HepG2 (cell line): ENCODE data around the gene PNP. TPM values are rescaled to one million over a fixed set of nuclear protein-coding genes. Genes with fewer than 3 reads are reported as not detected.

Experiments
- ATAC-seq: fragments of 200-7000 bp; cut with Tn5 transposase; 3 replicates; pipeline ENCODE4 v1.9.1; 2020; ENCODE audit warnings: mild to moderate bottlenecking, moderate library complexity
- BruUV-seq: library from RNA; stranded (reverse); fragments of 400-500 nt; replicated peaks from 2 replicates; lab custom pipeline; 2021; lab: Mats Ljungman, UMichigan
- CTCF ChIA-PET: fragments of 300-600 bp; formaldehyde crosslinking; extraction: SDS; loops from one replicate; lab custom pipeline; 2021; ENCODE audit warnings: low total read pairs, inconsistent platforms, low intra/inter-chr PET ratio; lab: Yijun Ruan, JAX
- POLR2A ChIA-PET: fragments of 350-600 bp; sonication (Branson Sonifier 250); formaldehyde crosslinking; loops from one replicate; lab custom pipeline; 2020; ENCODE audit warnings: antibody characterized with exemption, inconsistent platforms; lab: Yijun Ruan, JAX
- DNase-seq: peaks from one replicate; pipeline ENCODE4 v3.0.0-alpha.2; 2015; ENCODE audit warnings: low spot score
- FAIRE-seq: peaks from 3 replicates; lab custom pipeline; 2011; peaks lifted over from hg19 to GRCh38; lab: Jason Lieb, UNC
- H2AFZ ChIP-seq: one replicate; pipeline ENCODE4 v1.6.1; 2011; ENCODE audit warnings: low read length, inconsistent platforms
- H3K27ac ChIP-seq: fragments of 300-600 bp; 3 replicates; pipeline ENCODE4 v1.8.0; 2011; ENCODE audit warnings: mixed run types, mild to moderate bottlenecking, mixed read lengths, low read length, inconsistent platforms; ENCODE audit not compliant: insufficient read depth; ENCODE audit errors: extremely low read length
- H3K27me3 ChIP-seq, 2 experiments: fragments of 200-600 bp in 1 of 2; 2 replicates in 1 of 2; 3 replicates in 1 of 2; pipeline versions ENCODE4 v1.6.0 to v1.8.0; 2011; ENCODE audit warnings: low read length in 2 of 2, mild to moderate bottlenecking in 2 of 2, moderate library complexity in 2 of 2, inconsistent platforms in 1 of 2; ENCODE audit not compliant: insufficient read depth in 2 of 2, control insufficient read depth in 1 of 2
- H3K36me3 ChIP-seq, 2 experiments: fragments of 200-600 bp in 1 of 2; replicated peaks in 1 of 2; 2 replicates in 1 of 2; 3 replicates in 1 of 2; pipeline versions ENCODE4 v1.5.1 to v1.8.0; 2011; ENCODE audit warnings: low read length in 2 of 2, inconsistent platforms in 1 of 2; ENCODE audit not compliant: insufficient read depth in 2 of 2, control insufficient read depth in 1 of 2
- H3K4me1 ChIP-seq: 2 replicates; pipeline ENCODE4 v1.5.1; 2012; ENCODE audit warnings: low read length, inconsistent platforms; ENCODE audit not compliant: insufficient read depth
- H3K4me2 ChIP-seq: 2 replicates; pipeline ENCODE4 v1.6.0; 2011; ENCODE audit warnings: low read depth, low read length, inconsistent platforms
- H3K4me3 ChIP-seq, 3 experiments: fragments of 200-600 bp in 1 of 3; sonication (generic), shearing (Covaris generic) in 1 of 3; replicated peaks in 1 of 3; 2 replicates each; pipeline ENCODE4 v1.5.1; 2011 to 2016; ENCODE audit warnings: low read length in 3 of 3, inconsistent platforms in 2 of 3, low read depth in 2 of 3, mild to moderate bottlenecking in 2 of 3, control low read depth in 1 of 3, mixed read lengths in 1 of 3; ENCODE audit not compliant: insufficient read depth in 1 of 3
- H3K79me2 ChIP-seq: one replicate; pipeline ENCODE4 v1.6.1; 2011; ENCODE audit warnings: low read length, inconsistent platforms; ENCODE audit not compliant: insufficient read depth
- H3K9ac ChIP-seq: 2 replicates; pipeline ENCODE4 v1.6.0; 2011; ENCODE audit warnings: mild to moderate bottlenecking, low read depth, low read length, inconsistent platforms; ENCODE audit not compliant: insufficient read depth
- H3K9me3 ChIP-seq: 2 replicates; pipeline ENCODE4 v1.5.1; 2012; ENCODE audit warnings: mild to moderate bottlenecking, low read length
- H4K20me1 ChIP-seq: 2 replicates; pipeline ENCODE4 v1.6.0; 2011; ENCODE audit warnings: inconsistent platforms, mild to moderate bottlenecking, low read length, moderate library complexity; ENCODE audit not compliant: insufficient read depth
- AGO1 ChIP-seq: fragments of 200-400 bp; formaldehyde crosslinking; IDR thresholded peaks from 2 replicates; pipeline ENCODE4 v1.6.1; 2017; ENCODE audit warnings: mild to moderate bottlenecking, low read depth, low read length, moderate library complexity; ENCODE audit not compliant: poor library complexity, severe bottlenecking
- AGO2 ChIP-seq: fragments of 200-400 bp; formaldehyde crosslinking; optimal IDR thresholded peaks from 2 replicates; pipeline ENCODE3; 2017; ENCODE audit warnings: mild to moderate bottlenecking, low read depth, low read length, moderate library complexity
- ATF1 ChIP-seq: IDR thresholded peaks from 2 replicates; pipeline ENCODE4 v1.6.1; 2016; ENCODE audit warnings: mild to moderate bottlenecking, control low read depth
- ATF7-NPFF ChIP-seq: sonication (generic); formaldehyde crosslinking; IDR thresholded peaks from 2 replicates; pipeline ENCODE4 v1.8.1; 2023; ENCODE audit warnings: mild to moderate bottlenecking, low read depth, missing genetic modification reagents, moderate library complexity
- CENPX ChIP-seq: sonication (generic); formaldehyde crosslinking; IDR thresholded peaks from 2 replicates; pipeline ENCODE4 v1.9.0; 2021; ENCODE audit warnings: mild to moderate bottlenecking, missing genetic modification reagents, moderate library complexity
- HIVEP1 ChIP-seq: sonication (generic); formaldehyde crosslinking; IDR thresholded peaks from 2 replicates; pipeline ENCODE4 v1.4.0; 2020; ENCODE audit warnings: mild to moderate bottlenecking, missing genetic modification reagents
- KDM4B ChIP-seq: sonication (generic); formaldehyde crosslinking; IDR thresholded peaks from 2 replicates; pipeline ENCODE4 v1.4.0; 2020; ENCODE audit warnings: missing genetic modification reagents
- NFRKB ChIP-seq: fragments of 450-650 bp; IDR thresholded peaks from 2 replicates; pipeline ENCODE4 v1.6.1; 2017
- NRL ChIP-seq: sonication (generic); formaldehyde crosslinking; IDR thresholded peaks from 2 replicates; pipeline ENCODE4 v1.5.0; 2020; ENCODE audit warnings: missing genetic modification reagents, mild to moderate bottlenecking, moderate library complexity, borderline replicate concordance
- ZFY ChIP-seq: sonication (generic); formaldehyde crosslinking; IDR thresholded peaks from 2 replicates; pipeline ENCODE4 v1.4.0; 2020; ENCODE audit warnings: missing genetic modification reagents
- ZNF446 ChIP-seq: sonication (generic); formaldehyde crosslinking; IDR thresholded peaks from 2 replicates; pipeline ENCODE4 v1.5.0; 2020; ENCODE audit warnings: mild to moderate bottlenecking, missing genetic modification reagents
- ZNF607 ChIP-seq: sonication (generic); formaldehyde crosslinking; IDR thresholded peaks from 2 replicates; pipeline ENCODE4 v1.5.1; 2020; ENCODE audit warnings: missing genetic modification reagents, mild to moderate bottlenecking, borderline replicate concordance
- ZNF616 ChIP-seq: sonication (generic); formaldehyde crosslinking; IDR thresholded peaks from 2 replicates; pipeline ENCODE4 v1.5.0; 2020; ENCODE audit warnings: low read depth, mild to moderate bottlenecking, missing genetic modification reagents
- WGBS: methylation state at CpG from one replicate; pipeline ENCODE4 v1.1.6; 2017; ENCODE audit warnings: low lambda C conversion rate; 5-methylcytosine and 5-hydroxymethylcytosine counted together
- in situ Hi-C: cut with HindIII; loops from 2 replicates; pipeline ENCODE4 v1.10.0; 2017; ENCODE audit warnings: low pct_unique_long_range_greater_than_20kb; ENCODE audit not compliant: extremely low pct_ligation_motif_present
- intact Hi-C: fragments of 100-400 bp; cut with micrococcal nuclease; formaldehyde crosslinking; loops from one replicate; pipeline ENCODE4 v1.10.0; 2022; ENCODE audit not compliant: unreplicated experiment
- polyA plus RNA-seq, 8 experiments: library from polyadenylated mRNA; depleted of rRNA in 3 of 8; stranded (reverse) in 7 of 8; unstranded in 1 of 8; fragments of >200 nt; fragmentation: Illumina TruSeq in 4 of 8; extraction: Trizol in 4 of 8; gene quantifications; 2 replicates each; pipeline versions ENCODE4 v1.2.1 to v1.2.3, GENCODE V29; 2011 to 2016; ENCODE audit warnings: low read depth in 4 of 8, missing spikeins in 1 of 8, mixed read lengths in 1 of 8; ENCODE audit not compliant: insufficient read depth in 1 of 8
- total RNA-seq, 5 experiments: library from RNA; depleted of rRNA; stranded (reverse); fragments of >200 nt; fragmentation: Illumina TruSeq; extraction: Trizol; gene quantifications; 2 replicates each; pipeline ENCODE4 v1.2.3, GENCODE V29; 2016; ENCODE audit warnings: low read depth in 1 of 5
- TF ChIP-seq, protein P1 (sequence below): sonication (generic); formaldehyde crosslinking; IDR thresholded peaks from 2 replicates; pipeline ENCODE4 v1.4.0; 2020; ENCODE audit warnings: missing genetic modification reagents

PNP gene
- total and polyA plus RNA-seq, 2 of the 13 experiments (the other 11 are each of a cell fraction or from before 2014, with no cell fraction given) = 45.4 to 74.8 TPM

- peaks cover 1 to 9% of the 10 kb centered on the region in 2 experiments; a peak in 3 of 5 replicates for H3K27me3 ChIP-seq
- in situ Hi-C loops = no loop called here
- no TSS peak for BruUV-seq
- no peak for ATAC-seq
- H3K79me2 ChIP-seq = no peaks in the 10 kb centered on the region
- H2AFZ ChIP-seq = no peak within 1 kb of the TSS
- 70% methylated on average over 17 of the region's 17 CpGs for WGBS
- CTCF ChIA-PET = no interaction called here
- POLR2A ChIA-PET = interaction anchor here (0.9 to 1.2 kb wide), 2 partner anchors 19 to 20 kb away, joined by 3 read pairs; partner anchors contain the start of gene APEX1
- no peak for FAIRE-seq
- DNase-seq = no peak
- TF ChIP-seq AGO2 (no peak), CENPX (CRISPR knock-in tag) (no peak), ZNF616 (no peak), NFRKB (no peak), KDM4B (CRISPR knock-in tag) (no peak), ZNF446 (no peak), ATF1 (CRISPR knock-in tag) (no peak), NRL (CRISPR knock-in tag) (no peak), ZFY (CRISPR knock-in tag) (no peak), AGO1 (no peak), HIVEP1 (CRISPR knock-in tag) (no peak), ATF7-NPFF (no peak), ZNF607 (CRISPR knock-in tag) (no peak)
- TF ChIP-seq, protein P1, sequence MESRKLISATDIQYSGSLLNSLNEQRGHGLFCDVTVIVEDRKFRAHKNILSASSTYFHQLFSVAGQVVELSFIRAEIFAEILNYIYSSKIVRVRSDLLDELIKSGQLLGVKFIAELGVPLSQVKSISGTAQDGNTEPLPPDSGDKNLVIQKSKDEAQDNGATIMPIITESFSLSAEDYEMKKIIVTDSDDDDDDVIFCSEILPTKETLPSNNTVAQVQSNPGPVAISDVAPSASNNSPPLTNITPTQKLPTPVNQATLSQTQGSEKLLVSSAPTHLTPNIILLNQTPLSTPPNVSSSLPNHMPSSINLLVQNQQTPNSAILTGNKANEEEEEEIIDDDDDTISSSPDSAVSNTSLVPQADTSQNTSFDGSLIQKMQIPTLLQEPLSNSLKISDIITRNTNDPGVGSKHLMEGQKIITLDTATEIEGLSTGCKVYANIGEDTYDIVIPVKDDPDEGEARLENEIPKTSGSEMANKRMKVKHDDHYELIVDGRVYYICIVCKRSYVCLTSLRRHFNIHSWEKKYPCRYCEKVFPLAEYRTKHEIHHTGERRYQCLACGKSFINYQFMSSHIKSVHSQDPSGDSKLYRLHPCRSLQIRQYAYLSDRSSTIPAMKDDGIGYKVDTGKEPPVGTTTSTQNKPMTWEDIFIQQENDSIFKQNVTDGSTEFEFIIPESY (CRISPR knock-in tag) = no peak
- no peaks in the 10 kb centered on the region for H4K20me1 ChIP-seq
- no peak within 1 kb of the TSS for H3K27ac ChIP-seq
- H3K4me2 ChIP-seq = no peak within 1 kb of the TSS
- no peaks in the 10 kb centered on the region for H3K9me3 ChIP-seq
- intact Hi-C loops = no loop called here
- no peak within 1 kb of the TSS for H3K9ac ChIP-seq
- peaks cover 11% of the 10 kb centered on the region; the same call in 1 of the 2 replicates for H3K4me1 ChIP-seq
- H3K4me3 ChIP-seq = no peak within 1 kb of the TSS
- H3K36me3 ChIP-seq = no peaks in the 10 kb centered on the region
These were observed 33.4 kb upstream of the PNP start, which contains the start of gene KLHL33 for GRCh38 chr14:20435582-20436362. Gene KLHL33 (minus strand): TSS chr14:20436166. CDS start chr14:20435811, 355 bp downstream.
